ENCODE measurements around the gene SFXN5.
A peak's percentile ranks its signal among the peaks of the same experiment; 100 is the strongest.

The SFXN5 gene

GRCh38 chr2:72954376-72955227 lies 116.9 kb downstream of the SFXN5 start:
- Mint-ChIP-seq H3K27me3 (no peaks in the 10 kb centered on the region), H3K9me3 (no peaks in the 10 kb centered on the region), H3K36me3 (ENCODE audit: low read depth) (no peaks in the 10 kb centered on the region), H3K27ac (peak overlapping the region; percentile 77), H3K4me1 (ENCODE audit: low read depth) (peaks cover 19% of the 10 kb centered on the region), H3K4me3 (peak overlapping the region; percentile 63)
- no peak for DNase-seq

GRCh38 chr2:72953976-72954375 lies 117.5 kb downstream of the SFXN5 start:
- no peaks in the 10 kb centered on the region for H3K9me3 Mint-ChIP-seq
- no peaks in the 10 kb centered on the region for H3K36me3 Mint-ChIP-seq (ENCODE audit: low read depth)
- DNase-seq: peak; percentile 40
- no peaks in the 10 kb centered on the region for H3K27me3 Mint-ChIP-seq
- peak overlapping the region; percentile 63 for H3K4me3 Mint-ChIP-seq
- peak overlapping the region; percentile 77 for H3K27ac Mint-ChIP-seq
- H3K4me1 Mint-ChIP-seq (ENCODE audit: low read depth): peaks cover 19% of the 10 kb centered on the region

GRCh38 chr2:72953528-72953927 lies 118.0 kb downstream of the SFXN5 start:
- no peak overlapping the region for H3K4me3 Mint-ChIP-seq
- H3K27ac Mint-ChIP-seq: peak overlapping the region; percentile 77
- H3K4me1 Mint-ChIP-seq (ENCODE audit: low read depth): peaks cover 19% of the 10 kb centered on the region

GRCh38 chr2:72952961-72953360 lies 118.6 kb downstream of the SFXN5 start:
- no peaks in the 10 kb centered on the region for H3K27me3 Mint-ChIP-seq
- no peaks in the 10 kb centered on the region for H3K9me3 Mint-ChIP-seq
- H3K4me3 Mint-ChIP-seq: no peak overlapping the region
- no peak overlapping the region for H3K27ac Mint-ChIP-seq
- H3K36me3 Mint-ChIP-seq (ENCODE audit: low read depth): no peaks in the 10 kb centered on the region
- H3K4me1 Mint-ChIP-seq (ENCODE audit: low read depth): peaks cover 19% of the 10 kb centered on the region
- no peak for DNase-seq

More at GRCh38 chr2:72953528-72953927, 118.0 kb downstream of the SFXN5 start:
- Mint-ChIP-seq H3K36me3 (ENCODE audit: low read depth) (no peaks in the 10 kb centered on the region), H3K9me3 (no peaks in the 10 kb centered on the region), H3K27me3 (no peaks in the 10 kb centered on the region)
- no peak for DNase-seq

- no peak overlapping the region for H3K4me3 Mint-ChIP-seq
- no peaks in the 10 kb centered on the region for H3K36me3 Mint-ChIP-seq (ENCODE audit: low read depth)
- peaks cover 19% of the 10 kb centered on the region for H3K4me1 Mint-ChIP-seq (ENCODE audit: low read depth)
- no peak for DNase-seq
- H3K27me3 Mint-ChIP-seq: no peaks in the 10 kb centered on the region
- H3K27ac Mint-ChIP-seq: no peak overlapping the region
- H3K9me3 Mint-ChIP-seq: no peaks in the 10 kb centered on the region
Observed at GRCh38 chr2:72952110-72952823, 119.2 kb downstream of the SFXN5 start.

- peaks cover 19% of the 10 kb centered on the region for H3K4me1 Mint-ChIP-seq (ENCODE audit: low read depth)
- H3K27ac Mint-ChIP-seq: no peak overlapping the region
- H3K4me3 Mint-ChIP-seq: no peak overlapping the region
- H3K9me3 Mint-ChIP-seq: no peaks in the 10 kb centered on the region
- no peak for DNase-seq
- H3K36me3 Mint-ChIP-seq (ENCODE audit: low read depth): no peaks in the 10 kb centered on the region
- H3K27me3 Mint-ChIP-seq: no peaks in the 10 kb centered on the region
Observed at GRCh38 chr2:72951303-72952095, 120.0 kb downstream of the SFXN5 start.

GRCh38 chr2:72950558-72951255 lies 120.8 kb downstream of the SFXN5 start:
- no peaks in the 10 kb centered on the region for H3K36me3 Mint-ChIP-seq (ENCODE audit: low read depth)
- H3K4me3 Mint-ChIP-seq: no peak overlapping the region
- H3K4me1 Mint-ChIP-seq (ENCODE audit: low read depth): peaks cover 19% of the 10 kb centered on the region
- DNase-seq: no peak
- no peaks in the 10 kb centered on the region for H3K27me3 Mint-ChIP-seq
- H3K27ac Mint-ChIP-seq: no peak overlapping the region
- H3K9me3 Mint-ChIP-seq: no peaks in the 10 kb centered on the region

GRCh38 chr2:72949642-72950041 lies 121.9 kb downstream of the SFXN5 start:
- no peaks in the 10 kb centered on the region for H3K9me3 Mint-ChIP-seq
- no peak for DNase-seq
- no peaks in the 10 kb centered on the region for H3K27me3 Mint-ChIP-seq
- no peak overlapping the region for H3K4me3 Mint-ChIP-seq
- no peak overlapping the region for H3K27ac Mint-ChIP-seq
- no peaks in the 10 kb centered on the region for H3K36me3 Mint-ChIP-seq (ENCODE audit: low read depth)
- H3K4me1 Mint-ChIP-seq (ENCODE audit: low read depth): peaks cover 14% of the 10 kb centered on the region

- H3K27me3 Mint-ChIP-seq: no peaks in the 10 kb centered on the region
- H3K4me1 Mint-ChIP-seq (ENCODE audit: low read depth): peaks cover 8% of the 10 kb centered on the region
- H3K36me3 Mint-ChIP-seq (ENCODE audit: low read depth): no peaks in the 10 kb centered on the region
- no peak overlapping the region for H3K27ac Mint-ChIP-seq
- DNase-seq: no peak
- H3K9me3 Mint-ChIP-seq: no peaks in the 10 kb centered on the region
- no peak overlapping the region for H3K4me3 Mint-ChIP-seq
Observed at GRCh38 chr2:72949045-72949444, 122.5 kb downstream of the SFXN5 start.

- no peaks in the 10 kb centered on the region for H3K36me3 Mint-ChIP-seq (ENCODE audit: low read depth)
- no peak overlapping the region for H3K4me3 Mint-ChIP-seq
- H3K27me3 Mint-ChIP-seq: no peaks in the 10 kb centered on the region
- DNase-seq: no peak
- H3K9me3 Mint-ChIP-seq: no peaks in the 10 kb centered on the region
- H3K4me1 Mint-ChIP-seq (ENCODE audit: low read depth): peaks cover under 1% of the 10 kb centered on the region
- H3K27ac Mint-ChIP-seq: no peak overlapping the region
Observed at GRCh38 chr2:72947952-72948830, 123.3 kb downstream of the SFXN5 start.

- no peaks in the 10 kb centered on the region for H3K27me3 Mint-ChIP-seq
- H3K4me1 Mint-ChIP-seq (ENCODE audit: low read depth): no peaks in the 10 kb centered on the region
- no peak overlapping the region for H3K27ac Mint-ChIP-seq
- H3K9me3 Mint-ChIP-seq: no peaks in the 10 kb centered on the region
- no peaks in the 10 kb centered on the region for H3K36me3 Mint-ChIP-seq (ENCODE audit: low read depth)
- no peak overlapping the region for H3K4me3 Mint-ChIP-seq
- DNase-seq: no peak
Observed at GRCh38 chr2:72946466-72946865, 125.0 kb downstream of the SFXN5 start.

GRCh38 chr2:72945450-72946019 lies 126.0 kb downstream of the SFXN5 start:
- no peak overlapping the region for H3K4me3 Mint-ChIP-seq
- H3K4me1 Mint-ChIP-seq (ENCODE audit: low read depth): no peaks in the 10 kb centered on the region
- H3K27me3 Mint-ChIP-seq: no peaks in the 10 kb centered on the region
- no peak for DNase-seq
- H3K36me3 Mint-ChIP-seq (ENCODE audit: low read depth): no peaks in the 10 kb centered on the region
- no peaks in the 10 kb centered on the region for H3K9me3 Mint-ChIP-seq
- no peak overlapping the region for H3K27ac Mint-ChIP-seq

GRCh38 chr2:72944804-72945449 lies 126.6 kb downstream of the SFXN5 start:
- Mint-ChIP-seq H3K27ac (no peak overlapping the region), H3K4me1 (ENCODE audit: low read depth) (no peaks in the 10 kb centered on the region), H3K36me3 (ENCODE audit: low read depth) (no peaks in the 10 kb centered on the region), H3K4me3 (no peak overlapping the region), H3K27me3 (no peaks in the 10 kb centered on the region), H3K9me3 (no peaks in the 10 kb centered on the region)
- no peak for DNase-seq

All from activated T-cell treated with anti-CD3 and anti-CD28 coated beads, Interleukin-2, amount 50 U/mL, for 24 hours (primary cell).